Activated CD4-positive, alpha-beta T cell treated with anti-CD3 and anti-CD28 coated beads for 4 hours (primary cell): Measurements from ENCODE around the gene PFN4.

Source experiments
- DNase-seq, 2 donors: peaks; one replicate each; pipeline ENCODE4 v3.0.0-alpha.2; 2020

Gene PFN4

DNA sequence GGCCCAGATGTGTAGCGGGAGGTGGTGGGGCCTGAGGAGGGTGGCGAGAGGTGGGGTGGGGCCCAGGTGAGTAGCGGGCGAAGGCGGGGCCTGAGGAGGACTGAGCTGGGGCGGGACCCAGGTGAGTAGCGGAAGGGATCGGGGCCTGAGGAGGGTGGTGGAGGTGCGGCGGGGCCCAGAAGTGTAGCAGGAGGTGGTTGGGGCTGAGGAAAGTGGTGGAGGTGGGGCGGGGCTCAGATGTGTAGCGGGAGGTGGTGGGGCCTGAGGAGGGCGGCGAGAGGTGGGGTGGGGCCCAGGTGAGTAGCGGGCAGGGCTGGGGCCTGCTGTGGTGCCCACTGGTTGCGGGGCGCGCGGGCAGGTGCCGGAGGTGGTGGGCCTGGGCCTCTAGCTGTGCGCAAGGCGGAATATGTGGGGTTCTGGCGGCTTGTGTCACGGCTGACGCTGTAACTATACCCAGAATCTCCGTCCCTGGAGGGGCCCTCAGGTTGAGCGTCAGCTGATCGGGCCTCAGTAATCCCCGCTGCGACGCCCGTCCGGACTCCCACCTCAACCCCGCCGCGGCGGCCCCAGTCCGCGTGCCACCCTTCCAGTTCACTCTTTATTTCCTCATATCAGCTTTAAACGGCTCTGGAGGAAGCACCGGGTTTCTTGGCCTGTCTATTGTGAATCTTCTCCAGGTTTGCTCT lies 46.1 kb downstream of the PFN4 start:
- peak in 1 of 2 donors; percentile 69 for DNase-seq

GRCh38 chr2:24075915-24076848 lies 47.0 kb downstream of the PFN4 start, which contains the start of gene SF3B6:
TSS of gene SF3B6 (minus strand) at chr2:24076326. CDS start at chr2:24076229, 97 bp downstream.
- peak; percentile 99 to 100 for DNase-seq

GRCh38 chr2:24075259-24075658 lies 47.9 kb downstream of the PFN4 start:
- no peak for DNase-seq

DNA sequence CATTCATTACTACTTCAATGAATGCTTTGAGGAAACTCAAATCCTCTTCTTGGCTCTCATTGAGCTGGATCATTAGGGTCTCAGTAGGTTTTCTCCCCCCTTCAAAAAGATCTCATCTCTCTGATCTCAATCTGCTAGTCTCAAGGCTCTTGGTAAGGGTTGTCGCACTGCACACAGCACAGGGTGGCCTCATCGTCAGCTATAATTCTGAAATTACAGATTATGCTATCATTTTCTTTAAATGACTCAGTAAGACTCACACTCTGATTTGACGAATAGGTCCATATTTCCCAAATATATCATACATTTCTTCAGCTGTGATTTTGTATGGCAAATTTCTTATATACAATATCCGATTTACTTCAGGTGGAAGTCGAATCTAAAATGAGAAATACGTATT lies 49.3 kb downstream of the PFN4 start:
- DNase-seq: no peak

GRCh38 chr2:24072259-24072658 lies 50.9 kb downstream of the PFN4 start:
- no peak for DNase-seq

GRCh38 chr2:24065341-24065740 lies 57.8 kb downstream of the PFN4 start:
- no peak for DNase-seq
